22Rv1 (cell line): ENCODE results near the gene NUTF2.

ENCODE experiments used
- ZFX ChIP-seq: fragments of 450-650 bp; IDR thresholded peaks from 2 replicates; pipeline ENCODE4 v1.6.1; 2017; ENCODE audit warnings: antibody characterized with exemption, borderline replicate concordance
- TF ChIP-seq, protein P1 (sequence below): fragments of 450-650 bp; IDR thresholded peaks from 2 replicates; pipeline ENCODE4 v1.5.1; 2017; ENCODE audit warnings: mild to moderate bottlenecking

GRCh38 chr16:67910158-67910557 lies 63.4 kb downstream of the NUTF2 start:
- TF ChIP-seq, protein P1, sequence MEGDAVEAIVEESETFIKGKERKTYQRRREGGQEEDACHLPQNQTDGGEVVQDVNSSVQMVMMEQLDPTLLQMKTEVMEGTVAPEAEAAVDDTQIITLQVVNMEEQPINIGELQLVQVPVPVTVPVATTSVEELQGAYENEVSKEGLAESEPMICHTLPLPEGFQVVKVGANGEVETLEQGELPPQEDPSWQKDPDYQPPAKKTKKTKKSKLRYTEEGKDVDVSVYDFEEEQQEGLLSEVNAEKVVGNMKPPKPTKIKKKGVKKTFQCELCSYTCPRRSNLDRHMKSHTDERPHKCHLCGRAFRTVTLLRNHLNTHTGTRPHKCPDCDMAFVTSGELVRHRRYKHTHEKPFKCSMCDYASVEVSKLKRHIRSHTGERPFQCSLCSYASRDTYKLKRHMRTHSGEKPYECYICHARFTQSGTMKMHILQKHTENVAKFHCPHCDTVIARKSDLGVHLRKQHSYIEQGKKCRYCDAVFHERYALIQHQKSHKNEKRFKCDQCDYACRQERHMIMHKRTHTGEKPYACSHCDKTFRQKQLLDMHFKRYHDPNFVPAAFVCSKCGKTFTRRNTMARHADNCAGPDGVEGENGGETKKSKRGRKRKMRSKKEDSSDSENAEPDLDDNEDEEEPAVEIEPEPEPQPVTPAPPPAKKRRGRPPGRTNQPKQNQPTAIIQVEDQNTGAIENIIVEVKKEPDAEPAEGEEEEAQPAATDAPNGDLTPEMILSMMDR = no peak
- no peak for TF ChIP-seq ZFX
